ENCODE results near the gene AHNAK2. TPM values are rescaled to one million over a fixed set of nuclear protein-coding genes. Genes with fewer than 3 reads are reported as not detected.

Gene AHNAK2
- total RNA-seq, 1 experiment from 2014 or later, result 30.8 TPM

- intact Hi-C loops (cut with micrococcal nuclease; ENCODE audit: unreplicated experiment), result no loop called here
- peak overlapping the region; percentile 27; the same call in 1 of the 2 replicates for H3K27ac ChIP-seq
- POLR2A ChIA-PET (ENCODE audit: unreplicated experiment), result no interaction called here
These were observed 36.5 kb upstream of the AHNAK2 start for GRCh38 chr14:105014631-105015030.

GRCh38 chr14:105014032-105014431 lies 35.9 kb upstream of the AHNAK2 start:
- Histone ChIP-seq H3K36me3 (ENCODE audit: low read depth) (peaks cover 14% of the 10 kb centered on the region), H4K20me1 (ENCODE audit: insufficient read depth) (peaks cover 75% of the 10 kb centered on the region), H3K9me2 (ENCODE audit: insufficient read depth) (no peaks in the 10 kb centered on the region), H3F3A (ENCODE audit: insufficient read depth, low read depth) (peaks cover 21% of the 10 kb centered on the region), H3K4me3 (no peak overlapping the region), H3K27ac (no peak overlapping the region), H3K27me3 (ENCODE audit: insufficient read depth, low read depth) (no peaks in the 10 kb centered on the region), H3K4me2 (no peak overlapping the region), H2AFZ (no peak overlapping the region), H3K9me3 (ENCODE audit: insufficient read depth, low read depth) (no peaks in the 10 kb centered on the region), H3K79me2 (ENCODE audit: low read depth) (peaks cover 100% of the 10 kb centered on the region), H3K4me1 (replicated peaks; ENCODE audit: insufficient read depth) (peaks cover 32% of the 10 kb centered on the region)
- POLR2A ChIA-PET (ENCODE audit: unreplicated experiment), result no interaction called here
- CTCF ChIA-PET, result no interaction called here
- intact Hi-C loops (cut with micrococcal nuclease; ENCODE audit: unreplicated experiment), result no loop called here
- no peak for DNase-seq
- BruUV-seq (replicated peaks), result no TSS peak
- no peak for TF ChIP-seq CTCF (conservative IDR thresholded peaks at IDR 0.05)
- no peak for TF ChIP-seq EZH2 (IDR thresholded peaks at IDR 0.05; ENCODE audit: low read depth)

More at GRCh38 chr14:105014631-105015030, 36.5 kb upstream of the AHNAK2 start:
- no peak overlapping the region for H3K4me2 ChIP-seq
- H3F3A ChIP-seq (ENCODE audit: insufficient read depth, low read depth), result peaks cover 21% of the 10 kb centered on the region
- H4K20me1 ChIP-seq (ENCODE audit: insufficient read depth), result peaks cover 69% of the 10 kb centered on the region
- peaks cover 14% of the 10 kb centered on the region for H3K36me3 ChIP-seq (ENCODE audit: low read depth)
- H3K9me3 ChIP-seq (ENCODE audit: insufficient read depth, low read depth), result no peaks in the 10 kb centered on the region
- CTCF ChIA-PET, result no interaction called here
- no peak for TF ChIP-seq CTCF (conservative IDR thresholded peaks at IDR 0.05)
- TF ChIP-seq EZH2 (IDR thresholded peaks at IDR 0.05; ENCODE audit: low read depth), result no peak
- H3K4me3 ChIP-seq, result no peak overlapping the region
- peaks cover 100% of the 10 kb centered on the region for H3K79me2 ChIP-seq (ENCODE audit: low read depth)
- DNase-seq, result no peak
- peaks cover 38% of the 10 kb centered on the region for H3K4me1 ChIP-seq (replicated peaks; ENCODE audit: insufficient read depth)
- H2AFZ ChIP-seq, result no peak overlapping the region
- BruUV-seq (replicated peaks), result no TSS peak
- H3K9me2 ChIP-seq (ENCODE audit: insufficient read depth), result no peaks in the 10 kb centered on the region
- H3K27me3 ChIP-seq (ENCODE audit: insufficient read depth, low read depth), result no peaks in the 10 kb centered on the region

- Histone ChIP-seq H3K4me3 (no peak overlapping the region), H3K9me2 (ENCODE audit: insufficient read depth) (no peaks in the 10 kb centered on the region), H3K27ac (no peak overlapping the region), H3K27me3 (ENCODE audit: insufficient read depth, low read depth) (no peaks in the 10 kb centered on the region), H2AFZ (no peak overlapping the region), H3K36me3 (ENCODE audit: low read depth) (peaks cover 14% of the 10 kb centered on the region), H3K9me3 (ENCODE audit: insufficient read depth, low read depth) (no peaks in the 10 kb centered on the region), H3F3A (ENCODE audit: insufficient read depth, low read depth) (peaks cover 25% of the 10 kb centered on the region), H3K4me1 (replicated peaks; ENCODE audit: insufficient read depth) (peaks cover 25% of the 10 kb centered on the region), H3K79me2 (ENCODE audit: low read depth) (peaks cover 99% of the 10 kb centered on the region), H3K4me2 (no peak overlapping the region), H4K20me1 (ENCODE audit: insufficient read depth) (peaks cover 78% of the 10 kb centered on the region)
- CTCF ChIA-PET, result no interaction called here
- no TSS peak for BruUV-seq (replicated peaks)
- intact Hi-C loops (cut with micrococcal nuclease; ENCODE audit: unreplicated experiment), result no loop called here
- no peak for TF ChIP-seq CTCF (conservative IDR thresholded peaks at IDR 0.05)
- no peak for TF ChIP-seq EZH2 (IDR thresholded peaks at IDR 0.05; ENCODE audit: low read depth)
- DNase-seq, result no peak
- POLR2A ChIA-PET (ENCODE audit: unreplicated experiment), result no interaction called here
These were observed 35.1 kb upstream of the AHNAK2 start for GRCh38 chr14:105013150-105013785.
